Ascending aorta (tissue), 2 donors: Measurements from ENCODE around the gene YTHDF1. TPM values are rescaled to one million over a fixed set of nuclear protein-coding genes. Genes with fewer than 3 reads are reported as not detected.

Experiments used
- DNase-seq, 2 donors: peaks; one replicate each; pipeline ENCODE4 v3.0.0-alpha.2; 2019; ENCODE audit warnings: low spot score in 2 of 2
- H3K27ac ChIP-seq, 2 donors: fragments of 200-600 bp; sonication (generic); one replicate each; pipeline ENCODE4 v1.5.1; 2016 to 2017; ENCODE audit warnings: mild to moderate bottlenecking in 1 of 2
- H3K27me3 ChIP-seq: fragments of 200-600 bp; sonication (generic); one replicate; pipeline ENCODE4 v1.5.1; 2017
- H3K36me3 ChIP-seq, 2 donors: fragments of 200-600 bp; sonication (generic); one replicate each; pipeline ENCODE4 v1.5.1; 2016
- H3K4me1 ChIP-seq, 2 donors: fragments of 200-600 bp; sonication (generic); one replicate each; pipeline ENCODE4 v1.5.1; 2016 to 2017; ENCODE audit warnings: mild to moderate bottlenecking in 1 of 2
- H3K4me3 ChIP-seq, 2 donors: fragments of 200-600 bp; sonication (generic); one replicate each; pipeline ENCODE4 v1.5.1; 2016 to 2017; ENCODE audit warnings: mild to moderate bottlenecking in 1 of 2
- H3K9me3 ChIP-seq, 2 donors: fragments of 200-600 bp; sonication (generic); one replicate each; pipeline ENCODE4 v1.5.1; 2016
- CTCF ChIP-seq, 3 experiments: fragments of 200-600 bp in 2 of 3; fragments of 450-650 bp in 1 of 3; sonication (generic) in 2 of 3; IDR thresholded peaks; one replicate each; pipeline ENCODE4 v1.5.1; 2016 to 2019; ENCODE audit warnings: antibody characterized with exemption in 3 of 3, mild to moderate bottlenecking in 1 of 3, moderate library complexity in 1 of 3
- intact Hi-C: fragments of 100-400 bp; cut with DNase I; formaldehyde crosslinking; loops from one replicate; pipeline ENCODE4 v1.15.1; 2023
- total RNA-seq: library from RNA; depleted of rRNA; stranded (reverse); fragments of >200 nt; gene quantifications from one replicate; pipeline ENCODE4 v1.1.0, GENCODE V29; 2016

The YTHDF1 gene
- total RNA-seq, 1 donor from 2014 or later: 14.2 TPM

GRCh38 chr20:63181226-63181625 is 34.7 kb downstream of the YTHDF1 start:
- Histone ChIP-seq H3K27me3 (peaks cover 33% of the 10 kb centered on the region), H3K4me3 (no peak overlapping the region), H3K27ac (no peak overlapping the region), H3K36me3 (no peaks in the 10 kb centered on the region), H3K9me3 (no peaks in the 10 kb centered on the region), H3K4me1 (peaks cover 6 to 13% of the 10 kb centered on the region in 2 donors)
- intact Hi-C loops: no loop called here
- TF ChIP-seq CTCF (IDR thresholded peaks at IDR 0.05): no peak
- DNase-seq: no peak

GRCh38 chr20:63180569-63181185 is 35.3 kb downstream of the YTHDF1 start:
- no peak for DNase-seq
- Histone ChIP-seq H3K36me3 (no peaks in the 10 kb centered on the region), H3K9me3 (no peaks in the 10 kb centered on the region), H3K4me1 (peaks cover 6 to 13% of the 10 kb centered on the region in 2 donors), H3K27me3 (peaks cover 36% of the 10 kb centered on the region), H3K4me3 (no peak overlapping the region), H3K27ac (no peak overlapping the region)
- no peak for TF ChIP-seq CTCF (IDR thresholded peaks at IDR 0.05)
- intact Hi-C loops: no loop called here

GRCh38 chr20:63179687-63180568 is 36.0 kb downstream of the YTHDF1 start:
- no peak overlapping the region for H3K4me3 ChIP-seq

GRCh38 chr20:63178889-63179686 is 36.8 kb downstream of the YTHDF1 start:
- Histone ChIP-seq H3K27me3 (peaks cover 52% of the 10 kb centered on the region), H3K4me3 (peak overlapping the region; percentile 26 to 54), H3K36me3 (no peaks in the 10 kb centered on the region), H3K9me3 (no peaks in the 10 kb centered on the region), H3K27ac (no peak overlapping the region), H3K4me1 (peaks cover 6 to 13% of the 10 kb centered on the region in 2 donors)
- peak; percentile 8 to 53 (median 10) for TF ChIP-seq CTCF (IDR thresholded peaks at IDR 0.05)
- no peak for DNase-seq
- intact Hi-C loops: loop anchor here (2.0 kb wide), 1 partner anchor 122 kb away; no protein-coding TSS in a partner anchor

More at GRCh38 chr20:63179687-63180568, 36.0 kb downstream of the YTHDF1 start:
- intact Hi-C loops: loop anchor here (2.0 kb wide), 1 partner anchor 123 kb away; no protein-coding TSS in a partner anchor
- no peak for DNase-seq
- no peak overlapping the region for H3K27ac ChIP-seq
- TF ChIP-seq CTCF (IDR thresholded peaks at IDR 0.05): no peak
- H3K4me1 ChIP-seq: peaks cover 6 to 13% of the 10 kb centered on the region in 2 donors
- H3K36me3 ChIP-seq: no peaks in the 10 kb centered on the region
- peaks cover 44% of the 10 kb centered on the region for H3K27me3 ChIP-seq
- H3K9me3 ChIP-seq: no peaks in the 10 kb centered on the region

GRCh38 chr20:63178446-63178820 is 37.5 kb downstream of the YTHDF1 start:
- peaks cover 6 to 13% of the 10 kb centered on the region in 2 donors for H3K4me1 ChIP-seq
- H3K9me3 ChIP-seq: no peaks in the 10 kb centered on the region
- no peak overlapping the region for H3K27ac ChIP-seq
- DNase-seq: no peak
- no peak for TF ChIP-seq CTCF (IDR thresholded peaks at IDR 0.05)
- intact Hi-C loops: loop anchor here (2.0 kb wide), 1 partner anchor 122 kb away; no protein-coding TSS in a partner anchor
- H3K36me3 ChIP-seq: no peaks in the 10 kb centered on the region
- H3K4me3 ChIP-seq: peak overlapping the region; percentile 26 to 43
- H3K27me3 ChIP-seq: peaks cover 53% of the 10 kb centered on the region
